GOT3 (cell line): ENCODE data around the gene VAPB.

Experiments used
- DNase-seq: peaks from one replicate; lab custom pipeline; 2025; ENCODE audit warnings: mixed read lengths; lab: John Stamatoyannopoulos, UW

Gene VAPB

GRCh38 chr20:58461899-58462298 lies 72.9 kb downstream of the VAPB start:
- DNase-seq: no peak

- no peak for DNase-seq
Observed at GRCh38 chr20:58463256-58463655, 74.2 kb downstream of the VAPB start.

GRCh38 chr20:58464838-58465237 lies 75.8 kb downstream of the VAPB start:
- DNase-seq: no peak

GRCh38 chr20:58466095-58466708 lies 77.2 kb downstream of the VAPB start:
- no peak for DNase-seq

GRCh38 chr20:58466729-58467571 lies 77.9 kb downstream of the VAPB start:
- no peak for DNase-seq

GRCh38 chr20:58467572-58468527 lies 78.8 kb downstream of the VAPB start:
- DNase-seq: no peak

- DNase-seq: no peak
Observed at GRCh38 chr20:58469616-58470015, 80.6 kb downstream of the VAPB start.

- DNase-seq: no peak
Observed at GRCh38 chr20:58470336-58471192, 81.5 kb downstream of the VAPB start.

GRCh38 chr20:58471193-58472164 lies 82.5 kb downstream of the VAPB start:
- no peak for DNase-seq

GRCh38 chr20:58472273-58473018 lies 83.4 kb downstream of the VAPB start:
- no peak for DNase-seq

- DNase-seq: no peak
Observed at GRCh38 chr20:58473453-58474425, 84.7 kb downstream of the VAPB start.

GRCh38 chr20:58475466-58475865 lies 86.4 kb downstream of the VAPB start:
- DNase-seq: no peak

GRCh38 chr20:58478141-58478805 lies 89.2 kb downstream of the VAPB start:
- no peak for DNase-seq

GRCh38 chr20:58479726-58480440 lies 90.9 kb downstream of the VAPB start:
- no peak for DNase-seq

- no peak for DNase-seq
Observed at GRCh38 chr20:58480551-58481336, 91.7 kb downstream of the VAPB start.

- DNase-seq: no peak
Observed at GRCh38 chr20:58481481-58482021, 92.5 kb downstream of the VAPB start.
